IMR-90 (cell line): ENCODE data around the gene PCBP3. TPM values are rescaled to one million over a fixed set of nuclear protein-coding genes. Genes with fewer than 3 reads are reported as not detected.

Experiments
- ATAC-seq: fragments of 200-7000 bp; cut with Tn5 transposase; 2 replicates; pipeline ENCODE4 v1.9.1; 2020; ENCODE audit warnings: low read depth, mild to moderate bottlenecking, moderate library complexity
- BruUV-seq: library from RNA; stranded (reverse); fragments of 400-500 nt; replicated peaks from 2 replicates; lab custom pipeline; 2021; lab: Mats Ljungman, UMichigan
- CTCF ChIA-PET: fragments of 300-600 bp; formaldehyde crosslinking; extraction: SDS; loops from one replicate; lab custom pipeline; 2021; ENCODE audit warnings: antibody characterized with exemption; lab: Yijun Ruan, JAX
- POLR2A ChIA-PET: fragments of 300-600 bp; sonication (Branson Sonifier 250); formaldehyde crosslinking; loops from one replicate; lab custom pipeline; 2022; ENCODE audit warnings: antibody characterized with exemption; ENCODE audit not compliant: unreplicated experiment; lab: Charles Lee
- DNase-seq: peaks from one replicate; pipeline ENCODE4 v3.0.0; 2013
- H2AFZ ChIP-seq: replicated peaks from 2 replicates; pipeline ENCODE3; 2013; ENCODE audit warnings: low read length, mild to moderate bottlenecking; ENCODE audit not compliant: poor library complexity
- H2AK5ac ChIP-seq: 2 replicates; pipeline ENCODE4 v1.6.1; 2013; ENCODE audit warnings: low read depth, low read length, inconsistent platforms
- H2AK9ac ChIP-seq: replicated peaks from 2 replicates; pipeline ENCODE3; 2013; ENCODE audit warnings: mild to moderate bottlenecking, low read depth, low read length, moderate library complexity; ENCODE audit not compliant: poor library complexity
- H2BK120ac ChIP-seq: 2 replicates; pipeline ENCODE4 v1.6.1; 2013; ENCODE audit warnings: low read depth, low read length, inconsistent platforms
- H2BK15ac ChIP-seq: 3 replicates; pipeline ENCODE4 v1.6.1; 2013; ENCODE audit warnings: low read depth, low read length, inconsistent platforms
- H2BK20ac ChIP-seq: 2 replicates; pipeline ENCODE4 v1.6.1; 2013; ENCODE audit warnings: low read depth, mild to moderate bottlenecking, inconsistent platforms, low read length, moderate library complexity
- H2BK5ac ChIP-seq: 2 replicates; pipeline ENCODE4 v1.6.1; 2013; ENCODE audit warnings: mild to moderate bottlenecking, low read depth, low read length, inconsistent platforms; ENCODE audit not compliant: poor library complexity, severe bottlenecking
- H3K14ac ChIP-seq: replicated peaks from 2 replicates; pipeline ENCODE4 v1.6.1; 2013; ENCODE audit warnings: low read depth, low read length, inconsistent platforms
- H3K18ac ChIP-seq: 2 replicates; pipeline ENCODE4 v1.6.1; 2013; ENCODE audit warnings: low read depth, low read length, control low read depth
- H3K23ac ChIP-seq: 2 replicates; pipeline ENCODE4 v1.6.1; 2013; ENCODE audit warnings: low read depth, low read length, inconsistent platforms
- H3K27ac ChIP-seq: 2 replicates; pipeline ENCODE4 v1.5.1; 2013; ENCODE audit warnings: mild to moderate bottlenecking, control low read depth, low read length; ENCODE audit not compliant: insufficient read depth
- H3K27me3 ChIP-seq: 2 replicates; pipeline ENCODE4 v1.6.1; 2013; ENCODE audit warnings: low read length; ENCODE audit not compliant: control insufficient read depth, insufficient read depth
- H3K36me3 ChIP-seq: 2 replicates; pipeline ENCODE4 v1.6.1; 2013; ENCODE audit warnings: low read length, mixed read lengths; ENCODE audit not compliant: control insufficient read depth, insufficient read depth
- H3K4ac ChIP-seq: 2 replicates; pipeline ENCODE4 v1.6.1; 2013; ENCODE audit warnings: low read depth, low read length, inconsistent platforms
- H3K4me1 ChIP-seq: 2 replicates; pipeline ENCODE4 v1.6.1; 2013; ENCODE audit warnings: low read length, mixed read lengths; ENCODE audit not compliant: control insufficient read depth, insufficient read depth
- H3K4me2 ChIP-seq: 2 replicates; pipeline ENCODE4 v1.6.1; 2013; ENCODE audit warnings: low read depth, mild to moderate bottlenecking, control low read depth, low read length, moderate library complexity
- H3K4me3 ChIP-seq: 2 replicates; pipeline ENCODE4 v1.5.1; 2013; ENCODE audit warnings: low read depth, mild to moderate bottlenecking, control low read depth, low read length, moderate library complexity; ENCODE audit not compliant: insufficient read depth
- H3K56ac ChIP-seq: 2 replicates; pipeline ENCODE4 v1.6.1; 2013; ENCODE audit warnings: low read length, inconsistent platforms; ENCODE audit not compliant: insufficient read depth; ENCODE audit errors: extremely low read depth
- H3K79me1 ChIP-seq, 2 experiments: 2 replicates each; pipeline ENCODE4 v1.6.1; 2013; ENCODE audit warnings: low read length in 2 of 2, inconsistent platforms in 1 of 2, low read depth in 1 of 2
- H3K9ac ChIP-seq: 2 replicates; pipeline ENCODE4 v1.6.1; 2013; ENCODE audit warnings: low read depth, low read length, control low read depth
- H3K9me1 ChIP-seq: 2 replicates; pipeline ENCODE4 v1.6.1; 2013; ENCODE audit warnings: low read length, inconsistent platforms; ENCODE audit not compliant: insufficient read depth
- H3K9me3 ChIP-seq: 2 replicates; pipeline ENCODE4 v1.6.1; 2013; ENCODE audit warnings: low read length; ENCODE audit not compliant: control insufficient read depth, insufficient read depth
- H4K20me1 ChIP-seq: 2 replicates; pipeline ENCODE4 v1.6.1; 2013; ENCODE audit warnings: low read length, inconsistent platforms; ENCODE audit not compliant: insufficient read depth
- H4K5ac ChIP-seq: 2 replicates; pipeline ENCODE4 v1.6.1; 2013; ENCODE audit warnings: mild to moderate bottlenecking, low read depth, low read length, control low read depth
- H4K8ac ChIP-seq, 2 experiments: 2 replicates each; pipeline ENCODE4 v1.6.1; 2013; ENCODE audit warnings: low read depth in 2 of 2, low read length in 2 of 2, control low read depth in 1 of 2, inconsistent platforms in 1 of 2
- H4K91ac ChIP-seq: 2 replicates; pipeline ENCODE4 v1.6.1; 2013; ENCODE audit warnings: low read depth, low read length, inconsistent platforms; ENCODE audit not compliant: insufficient read depth
- BHLHE40 ChIP-seq: fragments of 150-350 bp; IDR thresholded peaks from 2 replicates; pipeline ENCODE4 v1.6.1; 2016; ENCODE audit warnings: mild to moderate bottlenecking, low read depth, low read length
- CEBPB ChIP-seq: IDR thresholded peaks from 2 replicates; pipeline ENCODE4 v1.6.1; 2012; ENCODE audit warnings: low read depth, low read length, improper control_type of control experiment
- CHD1 ChIP-seq: IDR thresholded peaks from 2 replicates; pipeline ENCODE4 v1.6.1; 2012; ENCODE audit warnings: low read depth, low read length, improper control_type of control experiment
- ELK1 ChIP-seq: fragments of 150-350 bp; IDR thresholded peaks from 2 replicates; pipeline ENCODE4 v1.6.1; 2016; ENCODE audit warnings: low read depth, mild to moderate bottlenecking, low read length, moderate library complexity, borderline replicate concordance
- MAZ ChIP-seq: IDR thresholded peaks from 2 replicates; pipeline ENCODE4 v1.6.1; 2012; ENCODE audit warnings: low read depth, mild to moderate bottlenecking, low read length, improper control_type of control experiment, moderate library complexity, borderline replicate concordance
- MXI1 ChIP-seq: IDR thresholded peaks from 2 replicates; pipeline ENCODE4 v1.6.1; 2012; ENCODE audit warnings: low read depth, mild to moderate bottlenecking, low read length, moderate library complexity, borderline replicate concordance
- USF2 ChIP-seq: fragments of 150-350 bp; IDR thresholded peaks from 2 replicates; pipeline ENCODE4 v1.6.1; 2017; ENCODE audit warnings: mild to moderate bottlenecking, antibody characterized with exemption, low read length, low read depth
- WGBS, 2 experiments: methylation state at CpG; one replicate each; pipeline versions ENCODE4 v1.1.5 to v1.1.7; 2013; ENCODE audit warnings: missing lambda C conversion rate in 2 of 2; ENCODE audit not compliant: insufficient read length in 1 of 2; ENCODE audit errors: extremely low coverage in 2 of 2; 5-methylcytosine and 5-hydroxymethylcytosine counted together
- dilution Hi-C: fragments of 300-500 bp; cut with HindIII; formaldehyde crosslinking; loops from one replicate; pipeline ENCODE4 v1.14.3; 2018; ENCODE audit warnings: low sequenced_read_pairs; ENCODE audit not compliant: unreplicated experiment
- in situ Hi-C: fragments of 300-500 bp; cut with MboI; formaldehyde crosslinking; loops from 3 replicates; pipeline ENCODE4 v1.14.3; 2019; ENCODE audit warnings: low sequenced_read_pairs, inconsistent platforms, mixed read lengths
- intact Hi-C: fragments of 100-400 bp; cut with micrococcal nuclease; formaldehyde crosslinking; loops from 2 replicates; pipeline ENCODE4 v1.10.0; 2022
- polyA plus RNA-seq, 3 experiments: library from polyadenylated mRNA; depleted of rRNA; stranded (reverse); fragments of >200 nt; gene quantifications; 2 replicates each; pipeline ENCODE4 v1.2.3, GENCODE V29; 2012; ENCODE audit warnings: low replicate concordance in 1 of 3
- total RNA-seq: library from RNA; depleted of rRNA; stranded (reverse); fragments of >200 nt; gene quantifications from 2 replicates; pipeline ENCODE4 v1.2.3, GENCODE V29; 2012
- TF ChIP-seq, protein P1 (sequence below): conservative IDR thresholded peaks from 2 replicates; pipeline ENCODE4 v1.5.1; 2012; ENCODE audit warnings: mild to moderate bottlenecking, low read depth, low read length, improper control_type of control experiment

PCBP3 gene
- total and polyA plus RNA-seq, 2 of the 4 experiments (the other 2 are of a cell fraction): 2.9 to 3.9 TPM

GRCh38 chr21:45871616-45872236 is 228.2 kb downstream of the PCBP3 start:
- no peak overlapping the region for H3K23ac ChIP-seq
- no TSS peak for BruUV-seq
- intact Hi-C loops: no loop called here
- H3K36me3 ChIP-seq: no peaks in the 10 kb centered on the region
- H3K9me3 ChIP-seq: no peaks in the 10 kb centered on the region
- in situ Hi-C loops: no loop called here
- H4K20me1 ChIP-seq: no peaks in the 10 kb centered on the region
- H2BK5ac ChIP-seq: peak overlapping the region; percentile 91
- peak overlapping the region; percentile 15; the same call in 1 of the 3 replicates for H2BK15ac ChIP-seq
- H3K27me3 ChIP-seq: no peaks in the 10 kb centered on the region
- no peak overlapping the region for H3K18ac ChIP-seq
- H2AFZ ChIP-seq: peak overlapping the region; percentile 66
- TF ChIP-seq CHD1: no peak
- no peak for TF ChIP-seq MAZ
- no peak for TF ChIP-seq ELK1
- TF ChIP-seq MXI1: no peak
- TF ChIP-seq USF2: no peak
- TF ChIP-seq, protein P1, sequence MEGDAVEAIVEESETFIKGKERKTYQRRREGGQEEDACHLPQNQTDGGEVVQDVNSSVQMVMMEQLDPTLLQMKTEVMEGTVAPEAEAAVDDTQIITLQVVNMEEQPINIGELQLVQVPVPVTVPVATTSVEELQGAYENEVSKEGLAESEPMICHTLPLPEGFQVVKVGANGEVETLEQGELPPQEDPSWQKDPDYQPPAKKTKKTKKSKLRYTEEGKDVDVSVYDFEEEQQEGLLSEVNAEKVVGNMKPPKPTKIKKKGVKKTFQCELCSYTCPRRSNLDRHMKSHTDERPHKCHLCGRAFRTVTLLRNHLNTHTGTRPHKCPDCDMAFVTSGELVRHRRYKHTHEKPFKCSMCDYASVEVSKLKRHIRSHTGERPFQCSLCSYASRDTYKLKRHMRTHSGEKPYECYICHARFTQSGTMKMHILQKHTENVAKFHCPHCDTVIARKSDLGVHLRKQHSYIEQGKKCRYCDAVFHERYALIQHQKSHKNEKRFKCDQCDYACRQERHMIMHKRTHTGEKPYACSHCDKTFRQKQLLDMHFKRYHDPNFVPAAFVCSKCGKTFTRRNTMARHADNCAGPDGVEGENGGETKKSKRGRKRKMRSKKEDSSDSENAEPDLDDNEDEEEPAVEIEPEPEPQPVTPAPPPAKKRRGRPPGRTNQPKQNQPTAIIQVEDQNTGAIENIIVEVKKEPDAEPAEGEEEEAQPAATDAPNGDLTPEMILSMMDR: no peak
- TF ChIP-seq CEBPB: no peak
- TF ChIP-seq BHLHE40: no peak
- H4K5ac ChIP-seq: no peak overlapping the region
- 85% methylated on average over 4 of the region's 22 CpGs; no CpG with 5 or more reads in 1 of the 2 experiments for WGBS, 2 experiments
- H3K4me1 ChIP-seq: peaks cover 33% of the 10 kb centered on the region
- dilution Hi-C loops: no loop called here
- H3K27ac ChIP-seq: no peak overlapping the region
- H3K4me3 ChIP-seq: no peak overlapping the region
- ATAC-seq: no peak
- no peak overlapping the region for H3K9ac ChIP-seq
- no peak overlapping the region for H3K14ac ChIP-seq
- H2AK9ac ChIP-seq: peak overlapping the region; percentile 42
- peaks cover 0 to 29% of the 10 kb centered on the region in 2 experiments; a peak in 2 of 4 replicates for H3K79me1 ChIP-seq
- peak overlapping the region; percentile 100 for H2BK120ac ChIP-seq
- DNase-seq: no peak
- peak overlapping the region; percentile 65 for H2BK20ac ChIP-seq
- H4K8ac ChIP-seq: peak overlapping the region in 1 of 2 experiments; percentile 54; a peak in 2 of 4 replicates
- H3K9me1 ChIP-seq: peaks cover 37% of the 10 kb centered on the region
- H4K91ac ChIP-seq: peak overlapping the region; percentile 37
- ChIA-PET CTCF (no interaction called here), POLR2A (no interaction called here)
- no peak overlapping the region for H3K4me2 ChIP-seq
- H2AK5ac ChIP-seq: peak overlapping the region; percentile 98
- H3K56ac ChIP-seq: no peak overlapping the region
- peak overlapping the region; percentile 76 for H3K4ac ChIP-seq
